ENCODE data around the gene PPP1R3E. TPM values are rescaled to one million over a fixed set of nuclear protein-coding genes. Genes with fewer than 3 reads are reported as not detected.

PPP1R3E gene
- total and polyA plus RNA-seq, 2 of the 13 experiments (the other 11 are each of a cell fraction or from before 2014, with no cell fraction given) = 16.5 to 26.5 TPM

GRCh38 chr14:23327947-23328744, 25.5 kb upstream of the PPP1R3E start (continued):
- TF ChIP-seq, protein P1, sequence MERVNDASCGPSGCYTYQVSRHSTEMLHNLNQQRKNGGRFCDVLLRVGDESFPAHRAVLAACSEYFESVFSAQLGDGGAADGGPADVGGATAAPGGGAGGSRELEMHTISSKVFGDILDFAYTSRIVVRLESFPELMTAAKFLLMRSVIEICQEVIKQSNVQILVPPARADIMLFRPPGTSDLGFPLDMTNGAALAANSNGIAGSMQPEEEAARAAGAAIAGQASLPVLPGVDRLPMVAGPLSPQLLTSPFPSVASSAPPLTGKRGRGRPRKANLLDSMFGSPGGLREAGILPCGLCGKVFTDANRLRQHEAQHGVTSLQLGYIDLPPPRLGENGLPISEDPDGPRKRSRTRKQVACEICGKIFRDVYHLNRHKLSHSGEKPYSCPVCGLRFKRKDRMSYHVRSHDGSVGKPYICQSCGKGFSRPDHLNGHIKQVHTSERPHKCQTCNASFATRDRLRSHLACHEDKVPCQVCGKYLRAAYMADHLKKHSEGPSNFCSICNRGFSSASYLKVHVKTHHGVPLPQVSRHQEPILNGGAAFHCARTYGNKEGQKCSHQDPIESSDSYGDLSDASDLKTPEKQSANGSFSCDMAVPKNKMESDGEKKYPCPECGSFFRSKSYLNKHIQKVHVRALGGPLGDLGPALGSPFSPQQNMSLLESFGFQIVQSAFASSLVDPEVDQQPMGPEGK (CRISPR knock-in tag; IDR thresholded peaks at IDR 0.05) = peak; percentile 31; the same call in 1 of the 2 replicates
- TF ChIP-seq, protein P2, sequence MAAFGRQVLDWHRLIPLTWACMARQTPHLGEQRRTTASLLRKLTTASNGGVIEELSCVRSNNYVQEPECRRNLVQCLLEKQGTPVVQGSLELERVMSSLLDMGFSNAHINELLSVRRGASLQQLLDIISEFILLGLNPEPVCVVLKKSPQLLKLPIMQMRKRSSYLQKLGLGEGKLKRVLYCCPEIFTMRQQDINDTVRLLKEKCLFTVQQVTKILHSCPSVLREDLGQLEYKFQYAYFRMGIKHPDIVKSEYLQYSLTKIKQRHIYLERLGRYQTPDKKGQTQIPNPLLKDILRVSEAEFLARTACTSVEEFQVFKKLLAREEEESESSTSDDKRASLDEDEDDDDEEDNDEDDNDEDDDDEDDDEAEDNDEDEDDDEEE (CRISPR knock-in tag; IDR thresholded peaks at IDR 0.05) = no peak
- peak in 1 of 2 experiments; percentile 81; a peak in 1 of 4 replicates for TF ChIP-seq KLF16 (CRISPR knock-in tag; IDR thresholded peaks at IDR 0.05)
- TF ChIP-seq NPAS2 (CRISPR knock-in tag; IDR thresholded peaks at IDR 0.05; ENCODE audit: borderline replicate concordance) = no peak
- TF ChIP-seq, protein P3, sequence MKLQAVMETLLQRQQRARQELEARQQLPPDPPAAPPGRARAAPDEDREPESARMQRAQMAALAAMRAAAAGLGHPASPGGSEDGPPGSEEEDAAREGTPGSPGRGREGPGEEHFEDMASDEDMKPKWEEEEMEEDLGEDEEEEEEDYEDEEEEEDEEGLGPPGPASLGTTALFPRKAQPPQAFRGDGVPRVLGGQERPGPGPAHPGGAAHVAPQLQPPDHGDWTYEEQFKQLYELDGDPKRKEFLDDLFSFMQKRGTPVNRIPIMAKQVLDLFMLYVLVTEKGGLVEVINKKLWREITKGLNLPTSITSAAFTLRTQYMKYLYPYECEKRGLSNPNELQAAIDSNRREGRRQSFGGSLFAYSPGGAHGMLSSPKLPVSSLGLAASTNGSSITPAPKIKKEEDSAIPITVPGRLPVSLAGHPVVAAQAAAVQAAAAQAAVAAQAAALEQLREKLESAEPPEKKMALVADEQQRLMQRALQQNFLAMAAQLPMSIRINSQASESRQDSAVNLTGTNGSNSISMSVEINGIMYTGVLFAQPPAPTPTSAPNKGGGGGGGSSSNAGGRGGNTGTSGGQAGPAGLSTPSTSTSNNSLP (IDR thresholded peaks at IDR 0.05; ENCODE audit: low read depth, low read length) = peak; percentile 83
- TF ChIP-seq ZNF18 (CRISPR knock-in tag; IDR thresholded peaks at IDR 0.05; ENCODE audit: insufficient replicate concordance) = peak; percentile 85
- TF ChIP-seq STAG1 (CRISPR knock-in tag; IDR thresholded peaks at IDR 0.05) = peak; percentile 95
- TF ChIP-seq RAD21 (CRISPR knock-in tag; IDR thresholded peaks at IDR 0.05) = peak; percentile 90
- TF ChIP-seq SNAPC2 (CRISPR knock-in tag; IDR thresholded peaks at IDR 0.05) = peak; percentile 91; the same call in 1 of the 2 replicates
- TF ChIP-seq ZGPAT (CRISPR knock-in tag; IDR thresholded peaks at IDR 0.05) = no peak; the same call in 1 of the 2 replicates
- TF ChIP-seq ZNF780A (CRISPR knock-in tag; IDR thresholded peaks at IDR 0.05) = no peak
- peak; percentile 31; the same call in 1 of the 2 replicates for TF ChIP-seq ZNF24 (IDR thresholded peaks at IDR 0.05)
- peak; percentile 97 for TF ChIP-seq SMC3 (IDR thresholded peaks at IDR 0.05; ENCODE audit: low read length)
- no peak for TF ChIP-seq BRD4 (CRISPR knock-in tag; IDR thresholded peaks at IDR 0.05)
- peak; percentile 72; the same call in 1 of the 2 replicates for TF ChIP-seq ZFP36L2 (CRISPR knock-in tag; IDR thresholded peaks at IDR 0.05)
- TF ChIP-seq MIER3 (CRISPR knock-in tag; IDR thresholded peaks at IDR 0.05; ENCODE audit: borderline replicate concordance) = 0 out of 2 replicates have a peak, but pooled peaks have one; percentile 70
- 0 out of 2 replicates have a peak, but pooled peaks have one; percentile 22 for TF ChIP-seq HNF1B (CRISPR knock-in tag; IDR thresholded peaks at IDR 0.05)
- peak; percentile 34; the same call in 1 of the 2 replicates for TF ChIP-seq CEBPG (CRISPR knock-in tag; IDR thresholded peaks at IDR 0.05)
- TF ChIP-seq SP5 (CRISPR knock-in tag; IDR thresholded peaks at IDR 0.05; ENCODE audit: borderline replicate concordance, low read depth) = peak; percentile 52; the same call in 1 of the 2 replicates
- no peak for TF ChIP-seq ZSCAN31 (CRISPR knock-in tag; IDR thresholded peaks at IDR 0.05; ENCODE audit: low read depth)
